H1 (cell line): ENCODE results near the gene CIDEA. TPM values are rescaled to one million over a fixed set of nuclear protein-coding genes. Genes with fewer than 3 reads are reported as not detected.

ENCODE experiments used
- CTCF ChIA-PET: fragments of 300-600 bp; sonication (Branson Sonifier 250); formaldehyde crosslinking; loops from one replicate; lab custom pipeline; 2021; ENCODE audit not compliant: partially characterized antibody; lab: Charles Lee
- POLR2A ChIA-PET: fragments of 300-600 bp; sonication (Branson Sonifier 250); formaldehyde crosslinking; loops from one replicate; lab custom pipeline; 2021; ENCODE audit warnings: inconsistent platforms; ENCODE audit not compliant: partially characterized antibody; lab: Charles Lee
- DNase-seq, 2 experiments: peaks; one replicate each; pipeline versions ENCODE4 v3.0.0 to v3.0.0-alpha.2; 2010 to 2022; ENCODE audit warnings: low spot score in 2 of 2, low read depth in 1 of 2, mixed read lengths in 1 of 2
- FAIRE-seq: peaks from 2 replicates; lab custom pipeline; 2011; peaks lifted over from hg19 to GRCh38; lab: Jason Lieb, UNC
- H2AFZ ChIP-seq: 2 replicates; pipeline ENCODE4 v1.8.1; 2012; ENCODE audit warnings: low read length, inconsistent platforms
- H2AK5ac ChIP-seq: 2 replicates; pipeline ENCODE4 v1.6.1; 2013; ENCODE audit warnings: low read depth, low read length
- H2BK120ac ChIP-seq: replicated peaks from 2 replicates; pipeline ENCODE3; 2013; ENCODE audit warnings: low read depth, low read length, inconsistent platforms
- H2BK12ac ChIP-seq: 2 replicates; pipeline ENCODE4 v1.6.1; 2013; ENCODE audit warnings: low read depth, low read length
- H2BK15ac ChIP-seq: 2 replicates; pipeline ENCODE4 v1.6.1; 2013; ENCODE audit warnings: low read length
- H2BK20ac ChIP-seq: 2 replicates; pipeline ENCODE4 v1.6.1; 2013; ENCODE audit warnings: low read length
- H2BK5ac ChIP-seq: 2 replicates; pipeline ENCODE4 v1.6.1; 2013; ENCODE audit warnings: low read depth, low read length
- H3K14ac ChIP-seq: 2 replicates; pipeline ENCODE4 v1.6.1; 2013; ENCODE audit warnings: inconsistent platforms; ENCODE audit not compliant: insufficient read length
- H3K18ac ChIP-seq: 2 replicates; pipeline ENCODE4 v1.6.1; 2013; ENCODE audit warnings: low read length; ENCODE audit errors: extremely low read depth
- H3K23ac ChIP-seq: 2 replicates; pipeline ENCODE4 v1.6.1; 2013; ENCODE audit warnings: inconsistent platforms; ENCODE audit not compliant: insufficient read length
- H3K23me2 ChIP-seq: 2 replicates; pipeline ENCODE4 v1.6.1; 2013; ENCODE audit warnings: low read depth, low read length
- H3K27ac ChIP-seq: 2 replicates; pipeline ENCODE4 v1.6.1; 2011; ENCODE audit warnings: low read depth, low read length, inconsistent platforms
- H3K27me3 ChIP-seq, 4 experiments: replicated peaks in 1 of 4; 1 replicate in 1 of 4; 2 replicates in 3 of 4; pipeline versions ENCODE4 v1.6.1 to v1.8.1; 2011 to 2013; ENCODE audit warnings: low read length in 3 of 4, mild to moderate bottlenecking in 3 of 4, inconsistent platforms in 2 of 4, mixed read lengths in 2 of 4, moderate library complexity in 1 of 4; ENCODE audit not compliant: control insufficient read depth in 3 of 4, insufficient read depth in 3 of 4; ENCODE audit errors: extremely low read depth in 1 of 4
- H3K36me3 ChIP-seq, 4 experiments: 2 replicates each; pipeline versions ENCODE4 v1.6.1 to v1.8.1; 2011 to 2013; ENCODE audit warnings: mild to moderate bottlenecking in 4 of 4, low read length in 3 of 4, moderate library complexity in 2 of 4, control low read depth in 1 of 4, inconsistent platforms in 1 of 4; ENCODE audit not compliant: insufficient read depth in 4 of 4, control insufficient read depth in 2 of 4
- H3K4ac ChIP-seq: replicated peaks from 2 replicates; pipeline ENCODE3; 2013; ENCODE audit warnings: low read length, low read depth, mixed read lengths, inconsistent platforms; ENCODE audit not compliant: insufficient read length
- H3K4me1 ChIP-seq, 4 experiments: replicated peaks in 1 of 4; 1 replicate in 1 of 4; 2 replicates in 3 of 4; pipeline versions ENCODE4 v1.6.1 to v1.8.1; 2011 to 2013; ENCODE audit warnings: low read length in 3 of 4, inconsistent platforms in 2 of 4, mixed read lengths in 1 of 4; ENCODE audit not compliant: insufficient read depth in 4 of 4, control insufficient read depth in 3 of 4
- H3K4me2 ChIP-seq, 2 experiments: 2 replicates each; pipeline versions ENCODE4 v1.6.1 to v1.8.1; 2011 to 2013; ENCODE audit warnings: low read depth in 2 of 2, low read length in 2 of 2, control low read depth in 1 of 2, inconsistent platforms in 1 of 2, mild to moderate bottlenecking in 1 of 2; ENCODE audit not compliant: insufficient read depth in 1 of 2
- H3K4me3 ChIP-seq, 4 experiments: fragments of 200-600, 300-600 bp in 1 of 4; sonication (generic), shearing (Covaris generic), sonication (Bioruptor Twin) in 1 of 4; 2 replicates each; pipeline versions ENCODE4 v1.5.1 to v1.8.1; 2011 to 2016; ENCODE audit warnings: low read length in 4 of 4, low read depth in 3 of 4, control low read depth in 2 of 4, inconsistent platforms in 2 of 4, mild to moderate bottlenecking in 2 of 4, mixed read lengths in 1 of 4, moderate library complexity in 1 of 4; ENCODE audit not compliant: insufficient read depth in 2 of 4; ENCODE audit errors: extremely low read depth in 1 of 4
- H3K56ac ChIP-seq: replicated peaks from 2 replicates; pipeline ENCODE3; 2013; ENCODE audit warnings: low read depth, mild to moderate bottlenecking, mixed read lengths, low read length, inconsistent platforms; ENCODE audit not compliant: insufficient read length
- H3K79me1 ChIP-seq: 2 replicates; pipeline ENCODE4 v1.6.1; 2013; ENCODE audit warnings: low read depth, low read length, control low read depth
- H3K79me2 ChIP-seq, 2 experiments: 2 replicates each; pipeline versions ENCODE4 v1.6.1 to v1.8.1; 2012 to 2013; ENCODE audit warnings: low read length in 2 of 2, mild to moderate bottlenecking in 2 of 2, inconsistent platforms in 1 of 2; ENCODE audit not compliant: insufficient read depth in 2 of 2, control insufficient read depth in 1 of 2
- H3K9ac ChIP-seq, 4 experiments: replicated peaks in 1 of 4; 1 replicate in 1 of 4; 2 replicates in 3 of 4; pipeline versions ENCODE4 v1.6.1 to v1.8.1; 2011 to 2013; ENCODE audit warnings: low read depth in 3 of 4, low read length in 3 of 4, control low read depth in 2 of 4, mild to moderate bottlenecking in 2 of 4, moderate library complexity in 2 of 4, inconsistent platforms in 1 of 4; ENCODE audit errors: extremely low read depth in 1 of 4
- H3K9me3 ChIP-seq, 2 experiments: 2 replicates each; pipeline versions ENCODE4 v1.6.1 to v1.8.1; 2012 to 2013; ENCODE audit warnings: mild to moderate bottlenecking in 2 of 2, moderate library complexity in 2 of 2, control low read depth in 1 of 2, inconsistent platforms in 1 of 2, low read depth in 1 of 2, low read length in 1 of 2, mixed read lengths in 1 of 2; ENCODE audit not compliant: insufficient read depth in 2 of 2
- H4K20me1 ChIP-seq, 2 experiments: replicated peaks in 1 of 2; 2 replicates each; pipeline versions ENCODE3 to v1.8.1; 2011 to 2013; ENCODE audit warnings: inconsistent platforms in 2 of 2, low read length in 2 of 2, mild to moderate bottlenecking in 1 of 2; ENCODE audit not compliant: insufficient read depth in 2 of 2, control insufficient read depth in 1 of 2
- H4K5ac ChIP-seq: 2 replicates; pipeline ENCODE4 v1.6.1; 2013; ENCODE audit warnings: low read length, low read depth, mixed read lengths, inconsistent platforms; ENCODE audit not compliant: insufficient read length
- H4K8ac ChIP-seq: 2 replicates; pipeline ENCODE4 v1.8.0; 2013; ENCODE audit warnings: mild to moderate bottlenecking, moderate library complexity, low read length, inconsistent platforms; ENCODE audit not compliant: insufficient read depth; ENCODE audit errors: extremely low read depth
- H4K91ac ChIP-seq: replicated peaks from 2 replicates; pipeline ENCODE3; 2013; ENCODE audit warnings: low read length, mixed read lengths, inconsistent platforms; ENCODE audit not compliant: insufficient read length
- POLR2A ChIP-seq, 2 experiments: IDR thresholded peaks; 1 replicate in 1 of 2; 2 replicates in 1 of 2; pipeline ENCODE4 v1.6.1; 2011; ENCODE audit warnings: low read depth in 2 of 2, low read length in 2 of 2, mild to moderate bottlenecking in 2 of 2; ENCODE audit errors: control extremely low read depth in 1 of 2
- RBBP5 ChIP-seq: IDR thresholded peaks from 2 replicates; pipeline ENCODE4 v1.7.1; 2012; ENCODE audit warnings: low read depth, mild to moderate bottlenecking, inconsistent platforms, low read length, moderate library complexity, borderline replicate concordance
- SUZ12 ChIP-seq: fragments of 200-600 bp; sonication (generic); IDR thresholded peaks from 2 replicates; pipeline ENCODE4 v1.6.1; 2012; ENCODE audit warnings: mild to moderate bottlenecking, inconsistent platforms, low read length, moderate library complexity, mixed read lengths
- TAF7 ChIP-seq: optimal IDR thresholded peaks from 2 replicates; pipeline ENCODE3; 2011; ENCODE audit warnings: low read depth, mild to moderate bottlenecking, inconsistent platforms, low read length, moderate library complexity, borderline replicate concordance
- TEAD4 ChIP-seq: IDR thresholded peaks from 2 replicates; pipeline ENCODE4 v1.6.1; 2012; ENCODE audit warnings: low read depth, low read length, inconsistent platforms, mixed read lengths
- WGBS, 2 experiments: shearing (Covaris generic) in 1 of 2; methylation state at CpG; one replicate each; pipeline versions ENCODE4 v1.1.6 to v1.1.7; 2013 to 2015; ENCODE audit warnings: low lambda C conversion rate in 2 of 2, mixed read lengths in 2 of 2, inconsistent platforms in 1 of 2, low coverage in 1 of 2, missing lambda C conversion rate in 1 of 2; ENCODE audit not compliant: insufficient replicate concordance in 2 of 2, insufficient coverage in 1 of 2, insufficient read length in 1 of 2; ENCODE audit errors: extremely low coverage in 1 of 2, missing lambda C conversion rate in 1 of 2; 5-methylcytosine and 5-hydroxymethylcytosine counted together
- polyA plus RNA-seq, 7 experiments: library from polyadenylated mRNA; depleted of rRNA in 3 of 7; stranded (reverse) in 5 of 7; unstranded in 2 of 7; fragments of >200 nt in 5 of 7; fragments of 200-250 nt in 2 of 7; gene quantifications; 1 replicate in 5 of 7; 2 replicates in 1 of 7; 4 replicates in 1 of 7; pipeline versions ENCODE4 v1.2.1 to v1.2.3, GENCODE V29; 2011 to 2013; ENCODE audit warnings: missing spikeins in 2 of 7, mixed read lengths in 2 of 7
- total RNA-seq: library from RNA; stranded (reverse); fragmentation: NEBNext Ultra II Directional; extraction: Animal tissue kit (Norgen Biotek cat#: 25700); gene quantifications from 2 replicates; pipeline ENCODE4 v1.2.1, GENCODE V29; 2021

The CIDEA gene
- total and polyA plus RNA-seq, 2 of the 8 experiments (the other 6 are each of a cell fraction or from before 2014, with no cell fraction given): not detected

- Histone ChIP-seq H2BK15ac (no peak overlapping the region), H3K18ac (no peak overlapping the region), H3K4ac (no peak overlapping the region), H2BK20ac (no peak overlapping the region), H3K36me3 (no peaks in the 10 kb centered on the region), H3K79me1 (no peaks in the 10 kb centered on the region), H2BK5ac (no peak overlapping the region), H3K14ac (no peak overlapping the region), H3K23me2 (peaks cover 18% of the 10 kb centered on the region; the same call in 1 of the 2 replicates), H2BK12ac (0 out of 2 replicates have a peak overlapping the region, but pooled peaks have one; percentile 88), H3K4me1 (peaks cover 2 to 11% (median 6%) of the 10 kb centered on the region in 4 experiments), H3K9me3 (no peaks in the 10 kb centered on the region), H3K27me3 (peaks cover 38 to 63% (median 55%) of the 10 kb centered on the region in 4 experiments), H2AFZ (no peak overlapping the region; the same call in 1 of the 2 replicates), H2AK5ac (no peak overlapping the region), H3K27ac (no peak overlapping the region), H4K20me1 (peaks cover 1 to 2% of the 10 kb centered on the region in 2 experiments), H2BK120ac (no peak overlapping the region), H4K91ac (no peak overlapping the region), H3K23ac (no peak overlapping the region), H4K8ac (no peak overlapping the region), H3K4me3 (peak overlapping the region; percentile 39 to 67 (median 46)), H3K4me2 (peak overlapping the region; percentile 71 to 99), H3K79me2 (no peaks in the 10 kb centered on the region), H3K56ac (no peak overlapping the region), H3K9ac (no peak overlapping the region), H4K5ac (no peak overlapping the region)
- WGBS, 2 experiments: 41% methylated on average over 38 of the region's 38 CpGs; no CpG with 5 or more reads in 1 of the 2 experiments
- CTCF ChIA-PET: interaction anchor here (0.6 to 4.1 kb wide), 8 partner anchors 9 to 285 kb away, joined by 3 to 14 read pairs (median 4); no protein-coding TSS in a partner anchor
- DNase-seq (peak in 1 of 2 experiments; percentile 63), FAIRE-seq (no peak)
- POLR2A ChIA-PET: interaction anchor here (1.0 kb wide), 1 partner anchor 122 kb away, joined by 3 read pairs; the partner anchor contains the start of gene AFG3L2
- TF ChIP-seq SUZ12 (peak; percentile 47), POLR2A (IDR thresholded peaks at IDR 0.05; ENCODE audit: control extremely low read depth in 1 of 2, low read depth in 2 of 2, low read length in 2 of 2) (no peak), TEAD4 (no peak), TAF7 (no peak), RBBP5 (no peak)
Measured at GRCh38 chr18:12254820-12255511, 805 bp downstream of the CIDEA start.
